ENCODE data around the gene AGFG2. TPM values are rescaled to one million over a fixed set of nuclear protein-coding genes. Genes with fewer than 3 reads are reported as not detected.

AGFG2 gene
- total RNA-seq, 1 donor from 2014 or later, result 7.6 TPM

- no peak for DNase-seq
These were observed 34.1 kb downstream of the AGFG2 start for GRCh38 chr7:100572949-100573675.

- DNase-seq, result no peak
These were observed 34.8 kb downstream of the AGFG2 start, which contains the start of gene SAP25 for GRCh38 chr7:100573691-100574361. Gene SAP25, minus strand, starts transcription at chr7:100573900. Its CDS starts 158 bp downstream, at chr7:100573742.

- no peak for DNase-seq
These were observed 35.6 kb downstream of the AGFG2 start for GRCh38 chr7:100574362-100575205.

- no peak for DNase-seq
These were observed 36.2 kb downstream of the AGFG2 start for GRCh38 chr7:100575206-100575631.

GRCh38 chr7:100575746-100576383 is 36.9 kb downstream of the AGFG2 start:
- DNase-seq, result no peak

- no peak for DNase-seq
These were observed 37.5 kb downstream of the AGFG2 start for GRCh38 chr7:100576384-100576993.

GRCh38 chr7:100577103-100577502 is 38.1 kb downstream of the AGFG2 start:
- no peak for DNase-seq

GRCh38 chr7:100577507-100577906 is 38.5 kb downstream of the AGFG2 start:
- DNase-seq, result no peak

- no peak for DNase-seq
These were observed 39.5 kb downstream of the AGFG2 start for GRCh38 chr7:100578246-100579183.

GRCh38 chr7:100580466-100581283 is 41.7 kb downstream of the AGFG2 start:
- no peak for DNase-seq

GRCh38 chr7:100582041-100582579 is 43.1 kb downstream of the AGFG2 start:
- DNase-seq, result no peak

GRCh38 chr7:100582650-100583049 is 43.6 kb downstream of the AGFG2 start:
- DNase-seq, result no peak

GRCh38 chr7:100583132-100584053 is 44.4 kb downstream of the AGFG2 start:
- peak; percentile 28 for DNase-seq

GRCh38 chr7:100584054-100584682 is 45.2 kb downstream of the AGFG2 start:
- peak; percentile 77 for DNase-seq

GRCh38 chr7:100584683-100585510 is 45.9 kb downstream of the AGFG2 start:
- DNase-seq, result peak; percentile 64

GRCh38 chr7:100585511-100586265 is 46.7 kb downstream of the AGFG2 start, which contains the start of gene LRCH4:
Gene LRCH4, minus strand, starts transcription at chr7:100586129. Its CDS starts 29 bp downstream, at chr7:100586100.
- DNase-seq, result peak; percentile 64
